Rectal smooth muscle tissue (tissue), 1 donor: ENCODE measurements around the gene CCDC43.
"Not testable (repeated sequence)": the region's sequence is repeated elsewhere in the genome, so short reads cannot be mapped to it uniquely, and the experiment has no call there.

Experiments used
- H3K27ac ChIP-seq: one replicate; pipeline ENCODE4 v1.7.0; 2013; ENCODE audit warnings: low read depth, low read length, inconsistent platforms
- H3K27me3 ChIP-seq: one replicate; pipeline ENCODE4 v1.7.0; 2013; ENCODE audit warnings: low read length; ENCODE audit not compliant: control insufficient read depth, insufficient read depth
- H3K36me3 ChIP-seq: one replicate; pipeline ENCODE4 v1.7.0; 2013; ENCODE audit warnings: low read length; ENCODE audit not compliant: control insufficient read depth, insufficient read depth
- H3K4me1 ChIP-seq: one replicate; pipeline ENCODE4 v1.7.0; 2013; ENCODE audit warnings: low read length; ENCODE audit not compliant: control insufficient read depth, insufficient read depth
- H3K4me3 ChIP-seq: one replicate; pipeline ENCODE4 v1.7.0; 2013; ENCODE audit warnings: low read length
- H3K9ac ChIP-seq: one replicate; pipeline ENCODE4 v1.7.0; 2013; ENCODE audit warnings: low read length

The CCDC43 gene

DNA sequence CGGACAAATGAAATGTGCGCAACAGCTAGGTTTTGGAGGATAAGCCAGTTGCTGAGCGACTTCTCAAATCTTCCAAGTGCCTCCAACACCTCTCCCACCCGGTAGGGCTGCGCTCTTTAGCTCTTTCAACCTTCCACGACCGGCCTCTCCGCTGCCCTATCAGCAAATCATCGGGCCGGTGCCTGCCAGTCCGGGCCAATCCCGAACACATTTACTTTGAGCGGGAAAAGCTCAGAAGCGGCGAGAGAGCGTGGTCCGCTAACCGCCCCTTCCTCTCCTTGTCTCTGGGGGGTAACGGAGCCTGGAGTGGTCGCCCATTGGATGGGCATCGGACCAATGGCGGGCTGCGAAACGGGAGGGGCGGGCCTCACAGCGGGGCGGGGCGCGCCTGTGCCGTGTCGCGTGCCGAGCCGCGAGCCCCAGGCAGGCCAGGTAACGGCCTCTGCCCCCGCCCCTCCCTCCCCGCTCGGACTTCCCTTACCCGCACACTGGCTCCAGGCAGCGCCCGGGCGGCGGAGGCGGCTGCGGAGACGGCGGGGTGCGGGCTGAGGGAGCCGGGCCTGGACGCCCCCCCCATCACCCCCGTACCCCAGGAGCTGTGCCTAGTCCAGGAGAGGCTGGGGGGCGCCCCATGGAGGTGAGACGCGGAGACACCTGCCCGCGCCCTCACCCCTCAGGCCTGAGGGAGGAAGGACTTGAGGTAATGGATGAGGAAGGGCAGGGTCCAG, 33.4 kb downstream of the CCDC43 start, which contains the start of gene MEIOC:
TSS of gene MEIOC (plus strand) at position 486 of the 728 bp plus-strand sequence. CDS start at position 632, 146 bp downstream.
- H3K4me3 ChIP-seq, result no peak within 1 kb of the TSS
- H3K27ac ChIP-seq, result no peak within 1 kb of the TSS
- H3K4me1 ChIP-seq, result no peaks in the 10 kb centered on the region
- no peak within 1 kb of the TSS for H3K9ac ChIP-seq
- H3K36me3 ChIP-seq, result no peaks in the 10 kb centered on the region
- H3K27me3 ChIP-seq, result peaks cover 3% of the 10 kb centered on the region

GRCh38 chr17:44653954-44654353, 35.6 kb downstream of the CCDC43 start:
- Histone ChIP-seq H3K36me3 (no peaks in the 10 kb centered on the region), H3K27me3 (peaks cover 3% of the 10 kb centered on the region), H3K4me1 (no peaks in the 10 kb centered on the region), H3K4me3 (no peak overlapping the region), H3K27ac (no peak overlapping the region), H3K9ac (no peak overlapping the region)

- Histone ChIP-seq H3K27me3 (peaks cover 3% of the 10 kb centered on the region), H3K4me1 (no peaks in the 10 kb centered on the region), H3K27ac (no peak overlapping the region), H3K4me3 (no peak overlapping the region), H3K9ac (no peak overlapping the region), H3K36me3 (no peaks in the 10 kb centered on the region)
Observed at GRCh38 chr17:44653384-44653783, 36.2 kb downstream of the CCDC43 start.

- no peak overlapping the region for H3K9ac ChIP-seq
- H3K27ac ChIP-seq, result no peak overlapping the region
- H3K4me3 ChIP-seq, result no peak overlapping the region
- peaks cover 3% of the 10 kb centered on the region for H3K27me3 ChIP-seq
- no peaks in the 10 kb centered on the region for H3K36me3 ChIP-seq
- H3K4me1 ChIP-seq, result no peaks in the 10 kb centered on the region
Observed at GRCh38 chr17:44652727-44653126, 36.8 kb downstream of the CCDC43 start.

DNA sequence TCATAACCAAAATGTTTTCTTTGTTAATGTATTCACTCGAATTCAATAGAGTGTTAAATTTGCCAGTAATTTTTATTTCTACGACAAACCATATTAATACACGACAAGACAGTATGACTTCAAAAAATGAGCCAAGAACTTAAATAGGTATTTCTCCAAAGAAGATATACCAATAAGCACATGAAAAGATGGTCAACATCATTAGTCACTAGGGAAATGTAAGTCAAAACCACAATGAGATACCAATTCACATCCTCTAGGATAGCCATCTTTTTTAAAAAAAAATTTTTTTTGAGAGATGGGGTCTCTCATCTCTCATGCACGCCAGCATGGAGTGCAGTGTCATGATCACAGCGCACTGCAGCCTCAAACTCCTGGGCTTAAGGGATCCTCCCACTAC, 38.3 kb downstream of the CCDC43 start:
- H3K27ac ChIP-seq, result no peak overlapping the region
- H3K27me3 ChIP-seq, result peaks cover 3% of the 10 kb centered on the region
- no peak overlapping the region for H3K9ac ChIP-seq
- H3K4me1 ChIP-seq, result no peaks in the 10 kb centered on the region
- no peak overlapping the region for H3K4me3 ChIP-seq
- no peaks in the 10 kb centered on the region for H3K36me3 ChIP-seq

DNA sequence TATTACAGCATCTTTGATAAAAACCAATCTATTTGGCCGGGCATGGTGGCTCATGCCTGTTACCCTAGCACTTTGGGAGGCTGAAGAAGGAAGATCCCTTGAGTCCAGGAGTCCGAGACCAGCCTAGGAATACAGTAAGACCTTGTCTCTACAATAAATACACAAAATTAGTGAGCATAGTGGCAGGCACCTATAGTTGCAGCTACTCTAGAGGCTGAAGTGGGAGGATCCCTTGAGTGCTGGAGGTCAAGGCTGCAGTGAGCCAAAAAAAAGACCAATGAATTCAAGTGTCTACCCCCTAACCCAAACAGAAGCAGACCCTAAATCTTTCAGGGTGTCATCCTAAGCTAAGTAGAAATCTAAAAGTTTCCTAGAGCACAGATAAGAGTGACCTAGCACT, 40.6 kb downstream of the CCDC43 start:
- Histone ChIP-seq H3K9ac (no peak overlapping the region), H3K4me1 (no peaks in the 10 kb centered on the region)

GRCh38 chr17:44647736-44648135, 41.8 kb downstream of the CCDC43 start:
- Histone ChIP-seq H3K27ac (no peak overlapping the region), H3K27me3 (no peaks in the 10 kb centered on the region), H3K36me3 (no peaks in the 10 kb centered on the region), H3K9ac (no peak overlapping the region), H3K4me1 (no peaks in the 10 kb centered on the region), H3K4me3 (no peak overlapping the region)

More for the DNA sequence above, 40.6 kb downstream of the CCDC43 start:
- H3K36me3 ChIP-seq, result no peaks in the 10 kb centered on the region
- no peak overlapping the region for H3K4me3 ChIP-seq
- H3K27me3 ChIP-seq, result no peaks in the 10 kb centered on the region
- no peak overlapping the region for H3K27ac ChIP-seq

GRCh38 chr17:44646280-44646679, 43.3 kb downstream of the CCDC43 start:
- H3K36me3 ChIP-seq, result no peaks in the 10 kb centered on the region
- H3K27me3 ChIP-seq, result no peaks in the 10 kb centered on the region
- no peaks in the 10 kb centered on the region for H3K4me1 ChIP-seq
- no peak overlapping the region for H3K4me3 ChIP-seq
- no peak overlapping the region for H3K27ac ChIP-seq
- no peak overlapping the region for H3K9ac ChIP-seq

DNA sequence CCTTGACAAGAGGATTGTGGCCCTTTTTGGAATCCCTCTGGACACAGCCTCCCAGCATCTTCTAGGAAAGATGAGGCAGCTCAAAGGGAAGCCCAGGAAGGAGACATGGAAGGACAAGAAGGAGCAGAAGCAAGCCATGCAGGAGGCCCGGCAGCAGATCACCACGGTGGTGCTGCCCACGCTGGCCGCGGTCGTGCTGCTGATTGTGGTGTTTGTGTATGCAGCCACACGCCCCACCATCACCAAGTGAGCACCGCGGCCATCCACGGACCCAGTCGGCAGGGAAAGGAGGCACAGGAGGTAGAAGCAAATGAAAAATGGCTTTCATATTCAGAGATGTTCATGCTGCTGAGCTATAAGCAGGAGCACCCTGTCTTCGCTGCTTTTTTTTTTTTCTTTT, 44.2 kb downstream of the CCDC43 start:
- H3K27ac ChIP-seq, result no peak overlapping the region
- H3K9ac ChIP-seq, result no peak overlapping the region
- no peaks in the 10 kb centered on the region for H3K27me3 ChIP-seq
- no peaks in the 10 kb centered on the region for H3K36me3 ChIP-seq
- no peak overlapping the region for H3K4me3 ChIP-seq
- no peaks in the 10 kb centered on the region for H3K4me1 ChIP-seq

DNA sequence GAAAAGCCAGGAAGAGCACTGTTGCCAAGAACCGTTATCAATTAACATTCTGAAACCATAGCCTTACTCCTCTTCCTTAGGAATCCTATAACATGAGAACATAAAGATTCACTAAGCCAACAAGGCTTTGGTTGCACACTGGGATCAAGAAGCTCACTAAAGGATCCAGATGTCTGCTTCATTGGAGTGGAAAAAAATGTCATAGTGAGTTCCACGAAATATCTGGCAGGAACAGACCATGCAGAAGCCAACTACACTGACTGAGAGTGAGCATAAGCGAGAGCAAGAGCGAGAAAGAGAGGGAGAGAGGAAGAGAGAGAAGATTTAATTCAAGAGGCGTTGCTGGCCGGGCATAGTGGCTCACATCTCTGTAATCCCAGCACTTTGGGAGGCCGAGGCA, 46.7 kb downstream of the CCDC43 start:
- H3K27me3 ChIP-seq, result no peaks in the 10 kb centered on the region
- no peaks in the 10 kb centered on the region for H3K36me3 ChIP-seq
- H3K9ac ChIP-seq, result no peak overlapping the region
- H3K4me1 ChIP-seq, result no peaks in the 10 kb centered on the region
- H3K27ac ChIP-seq, result no peak overlapping the region
- H3K4me3 ChIP-seq, result no peak overlapping the region

GRCh38 chr17:44637066-44637465, 52.5 kb downstream of the CCDC43 start:
- no peaks in the 10 kb centered on the region for H3K36me3 ChIP-seq
- H3K27me3 ChIP-seq, result no peaks in the 10 kb centered on the region
- H3K4me1 ChIP-seq, result no peaks in the 10 kb centered on the region
- no peak overlapping the region for H3K4me3 ChIP-seq
- no peak overlapping the region for H3K9ac ChIP-seq
- H3K27ac ChIP-seq, result no peak overlapping the region

- Histone ChIP-seq H3K4me1 (no peaks in the 10 kb centered on the region), H3K27ac (no peak overlapping the region), H3K9ac (no peak overlapping the region), H3K27me3 (no peaks in the 10 kb centered on the region), H3K36me3 (no peaks in the 10 kb centered on the region), H3K4me3 (no peak overlapping the region)
Observed at GRCh38 chr17:44636562-44636961, 53.0 kb downstream of the CCDC43 start.

DNA sequence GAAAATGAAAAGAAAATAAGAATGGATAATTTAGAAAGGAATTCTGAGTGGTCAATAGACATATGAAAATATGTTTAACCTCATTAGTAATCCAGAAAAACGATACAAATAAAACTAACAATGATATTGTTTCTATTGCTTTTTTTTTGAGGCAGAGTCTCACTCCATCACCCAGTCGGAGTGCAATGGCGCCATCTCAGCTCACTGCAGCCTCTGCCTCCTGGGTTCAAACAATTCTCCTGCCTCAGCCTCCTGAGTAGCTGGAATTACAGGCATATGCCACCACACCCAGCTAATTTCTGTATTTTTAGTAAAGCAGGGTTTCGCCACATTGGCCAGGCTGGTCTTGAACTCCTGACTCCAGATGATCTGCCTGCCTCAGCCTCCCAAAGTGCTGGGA, 55.2 kb downstream of the CCDC43 start:
- H3K27ac ChIP-seq, H3K27me3 ChIP-seq, H3K36me3 ChIP-seq, H3K4me3 ChIP-seq, H3K4me1 ChIP-seq, H3K9ac ChIP-seq: not testable (repeated sequence)
